Measurements from ENCODE around the gene DRGX.

Gene DRGX

DNA sequence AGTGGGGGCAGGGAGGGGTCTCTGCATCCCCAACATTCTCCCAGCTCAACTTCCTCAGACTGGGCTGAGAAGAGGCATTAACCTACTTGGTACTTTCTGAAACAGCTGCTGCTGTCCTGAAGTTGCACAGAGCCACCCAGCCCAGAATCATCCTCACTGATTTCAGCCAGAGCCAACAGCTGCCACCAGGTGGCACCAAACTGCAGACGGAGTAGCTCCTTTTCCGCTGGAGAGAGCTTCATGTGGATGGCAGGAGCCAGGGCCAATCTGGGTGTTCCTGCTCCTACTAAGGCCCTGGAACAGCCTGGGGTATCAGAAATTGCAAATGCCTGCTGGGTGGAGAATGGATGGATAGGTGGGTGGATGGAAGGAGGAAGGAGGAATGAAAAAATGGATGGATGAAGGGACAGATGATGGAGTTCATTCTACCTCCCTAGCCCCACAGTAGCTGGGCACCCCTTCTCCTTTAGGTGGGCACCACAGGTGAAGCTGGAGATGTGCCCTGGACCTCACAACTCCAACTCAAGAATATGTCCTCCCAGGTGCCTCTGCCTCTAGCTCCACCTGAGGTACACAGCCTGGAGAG, 11.8 kb upstream of the DRGX start:
- DNase-seq (ENCODE audit: low read depth in 2 of 2), result peak; percentile 52 to 66

DNA sequence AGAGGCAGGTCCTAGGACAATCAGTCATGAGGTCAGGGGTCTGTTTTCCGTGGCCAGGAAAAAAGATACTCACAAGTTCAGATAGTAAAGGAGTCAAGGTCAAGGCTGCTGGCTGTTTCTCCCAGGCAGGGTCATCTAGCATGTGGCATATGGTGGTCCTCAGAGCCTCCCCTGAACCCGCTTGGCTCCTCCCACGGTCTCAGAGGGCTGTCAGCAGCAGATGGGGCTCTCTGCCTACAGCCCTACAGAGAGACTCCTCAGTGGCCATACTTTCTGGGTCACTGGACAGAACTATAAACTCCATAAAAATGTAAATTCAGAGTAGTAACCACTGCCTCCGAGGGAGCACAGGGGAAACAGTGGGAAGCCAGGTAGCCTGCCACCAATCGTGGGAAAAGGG, 11.3 kb upstream of the DRGX start:
- DNase-seq (ENCODE audit: low read depth in 2 of 2), result no peak

DNA sequence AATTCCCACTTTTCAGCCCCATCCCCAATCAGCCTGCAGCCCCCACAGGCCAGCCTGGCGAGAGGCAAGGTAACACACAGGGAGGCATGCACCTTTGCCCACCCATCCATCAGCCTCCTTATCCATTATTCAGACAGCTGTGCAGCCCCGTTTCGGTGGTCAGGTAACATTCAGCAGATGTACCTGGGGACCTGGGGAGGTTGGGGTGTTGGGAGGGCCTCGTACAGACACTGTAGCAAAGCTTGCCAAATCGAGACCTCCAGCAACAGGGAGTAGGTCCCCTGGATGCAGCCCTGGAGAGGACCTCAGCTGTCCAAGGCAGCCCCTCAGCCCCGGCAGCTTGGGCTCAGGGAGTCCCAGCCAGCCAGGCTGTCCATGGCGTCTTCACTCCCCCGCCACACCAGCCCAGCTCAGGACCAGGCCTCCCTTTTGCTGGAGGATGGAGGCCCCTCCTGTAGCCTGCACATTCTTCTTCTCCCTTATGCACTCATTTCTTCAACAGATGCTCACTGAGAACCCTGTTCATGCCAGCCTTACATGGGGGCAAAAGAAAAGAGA, 8.5 kb upstream of the DRGX start:
- no peak for DNase-seq (ENCODE audit: low read depth in 2 of 2)

DNA sequence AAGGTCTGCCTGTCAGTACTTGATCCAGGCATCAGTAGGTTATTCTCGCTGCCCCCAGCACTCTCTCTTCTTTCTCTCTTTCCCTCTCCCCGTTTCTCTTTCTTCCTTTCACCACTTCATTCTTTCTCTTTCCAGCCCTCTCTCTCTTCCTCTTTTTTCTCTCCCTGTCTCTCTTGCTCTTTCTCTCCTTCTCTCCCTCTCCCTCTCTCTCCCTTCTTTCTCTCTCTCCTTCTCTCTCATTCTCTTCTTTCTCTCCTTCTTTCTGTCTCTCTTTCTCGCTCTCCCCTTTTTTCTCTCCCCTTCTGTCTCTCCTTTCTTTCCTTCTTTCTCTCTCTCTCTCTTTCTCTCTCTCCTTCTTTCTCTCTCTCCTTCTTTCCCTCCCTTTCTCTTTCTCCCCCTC, 7.5 kb upstream of the DRGX start:
- DNase-seq (ENCODE audit: low read depth in 2 of 2), result no peak

DNA sequence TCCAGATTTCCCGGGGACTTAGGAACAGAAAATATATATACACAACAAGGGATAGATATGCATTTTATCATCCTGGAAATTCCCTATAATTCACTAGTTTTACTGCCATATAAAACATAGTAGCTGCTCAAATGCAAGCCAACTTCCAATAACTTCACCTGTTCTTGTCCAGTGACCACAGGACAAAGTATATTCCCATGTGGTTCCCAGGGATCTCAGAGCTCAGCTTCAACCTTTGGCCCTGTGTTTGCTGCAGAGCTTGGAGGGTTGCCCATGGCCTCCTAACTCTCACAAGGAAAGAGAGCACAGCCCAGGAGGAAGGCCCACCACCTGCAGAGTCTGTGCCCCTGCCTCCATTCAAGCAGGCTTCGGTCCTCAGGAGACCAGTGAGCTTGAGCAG, 4.5 kb upstream of the DRGX start:
- no peak for DNase-seq (ENCODE audit: low read depth in 2 of 2)

DNA sequence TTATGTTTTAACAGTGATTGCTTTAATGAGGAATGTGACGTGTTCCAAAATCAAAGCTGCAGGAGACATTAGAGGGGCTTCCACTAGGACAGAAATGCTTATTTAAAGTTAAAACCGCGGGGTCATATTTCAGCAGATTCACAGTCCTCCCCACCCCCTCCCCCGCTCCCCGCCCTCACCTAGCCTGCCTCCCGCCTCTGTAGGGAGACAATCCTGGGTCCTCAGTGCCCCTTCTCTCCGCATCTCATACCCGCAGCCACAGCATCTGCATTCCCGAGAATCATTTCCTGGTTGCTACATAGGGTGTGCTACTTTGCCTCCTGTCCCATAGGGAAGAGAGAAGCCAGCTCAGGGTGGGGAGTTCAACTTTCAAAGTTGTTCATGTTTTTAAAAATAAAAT, 3.1 kb upstream of the DRGX start:
- no peak for DNase-seq (ENCODE audit: low read depth in 2 of 2)

DNA sequence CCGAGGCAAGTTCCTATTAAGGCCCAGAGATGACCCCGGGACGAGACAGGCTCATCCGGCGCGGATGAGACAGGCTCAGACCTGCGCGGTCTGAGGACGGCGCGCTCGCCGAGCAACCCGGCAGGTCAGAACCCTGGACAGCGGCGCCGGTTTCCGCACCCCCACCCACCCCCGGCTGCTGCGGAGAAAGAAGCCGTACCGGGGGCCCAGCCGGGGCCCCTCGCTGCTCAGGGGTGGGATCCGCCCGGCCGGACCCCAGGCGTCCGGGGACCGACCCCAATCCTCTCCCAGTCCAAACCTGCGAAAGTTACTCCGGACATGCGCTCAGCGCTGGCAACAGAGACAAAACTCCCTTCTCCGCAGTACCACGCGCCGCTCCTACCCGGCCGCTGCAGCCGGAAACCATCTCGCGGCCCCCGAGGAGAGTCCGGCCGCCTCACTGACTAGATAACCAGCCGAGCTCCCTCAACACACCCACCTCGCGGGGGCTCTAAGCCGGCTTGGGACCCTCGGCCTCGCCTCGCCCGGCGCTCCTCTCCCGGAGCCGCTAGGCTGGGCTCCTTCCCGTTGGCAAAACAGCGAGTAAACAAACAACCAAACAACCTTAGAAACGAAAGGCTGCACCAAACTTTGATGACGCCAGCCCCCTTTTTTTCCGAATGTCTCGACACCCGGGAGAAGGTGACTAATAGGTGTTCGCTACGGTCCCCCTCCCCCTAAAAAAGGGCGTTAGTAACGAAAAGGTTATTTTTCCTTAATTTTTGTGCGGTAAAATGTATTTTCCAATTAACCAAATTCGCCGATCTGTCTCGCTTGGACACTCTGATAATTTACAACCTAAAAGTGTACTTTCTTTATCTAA, 2.3 kb upstream of the DRGX start:
- peak; percentile 32 to 42 for DNase-seq (ENCODE audit: low read depth in 2 of 2)

DNA sequence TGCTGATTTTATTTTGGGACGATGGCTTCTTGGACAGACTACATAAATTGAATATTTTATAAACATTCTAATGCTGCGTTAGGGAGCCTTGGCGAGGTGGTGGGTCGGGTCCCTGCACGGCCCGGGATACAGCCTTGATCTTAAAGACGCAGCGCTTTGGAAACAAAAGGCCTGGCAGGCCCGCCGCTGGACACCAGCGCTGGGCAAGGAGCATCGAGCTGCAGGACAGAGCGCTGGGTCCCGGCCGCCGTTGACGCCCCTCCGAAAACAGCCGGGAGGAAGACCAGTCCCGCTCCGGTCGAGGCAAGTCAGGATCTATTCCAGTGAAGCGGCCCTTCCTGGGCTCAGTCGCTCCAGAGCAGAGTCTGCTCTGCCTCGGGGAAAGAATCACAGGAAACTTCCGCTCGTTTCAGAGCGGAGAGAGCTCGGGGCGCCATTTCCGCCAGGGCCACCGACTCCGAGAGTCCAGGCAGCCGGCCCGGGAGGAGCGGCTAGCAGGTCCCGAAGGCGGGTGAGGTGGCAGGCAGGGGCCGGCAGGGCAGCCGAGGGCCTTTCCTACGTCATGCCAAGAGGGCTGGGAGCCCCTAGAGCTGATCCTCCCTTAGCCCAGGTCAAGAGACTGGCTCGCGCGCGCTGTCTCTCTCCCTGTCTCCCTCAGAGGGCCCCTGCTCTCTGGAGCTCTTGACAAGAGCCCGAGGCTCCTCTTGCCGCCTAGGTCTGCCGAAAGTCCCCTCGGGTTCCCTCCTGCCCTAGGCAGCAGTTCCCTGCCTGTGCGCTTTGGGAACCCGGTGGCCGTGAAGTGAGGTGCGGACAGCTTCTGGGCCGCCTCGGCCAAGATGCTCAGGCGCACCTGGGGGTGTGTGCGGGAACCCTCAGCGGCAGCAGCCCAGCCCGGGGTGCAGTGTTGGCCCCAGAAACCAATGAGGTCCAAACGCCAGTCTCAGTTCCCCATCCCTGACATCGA, 1.4 kb upstream of the DRGX start:
- DNase-seq (ENCODE audit: low read depth in 2 of 2), result no peak

DNA sequence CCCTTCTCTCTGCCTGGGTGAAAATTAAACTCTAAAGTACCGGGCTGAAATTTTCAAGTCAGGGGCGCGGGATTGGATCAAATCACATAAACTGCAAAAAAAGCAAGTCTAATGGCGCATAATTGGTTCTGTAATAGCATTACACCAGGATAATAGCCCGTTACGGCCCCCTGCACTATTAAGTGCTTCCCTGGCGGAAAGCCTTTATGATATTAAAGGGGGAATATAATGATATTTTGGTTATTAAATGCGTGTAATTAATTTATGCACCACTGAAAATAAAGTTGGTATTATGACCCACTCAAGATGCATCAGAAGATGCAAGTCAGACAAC, 744 bp upstream of the DRGX start:
- no peak for DNase-seq (ENCODE audit: low read depth in 2 of 2)

DNA sequence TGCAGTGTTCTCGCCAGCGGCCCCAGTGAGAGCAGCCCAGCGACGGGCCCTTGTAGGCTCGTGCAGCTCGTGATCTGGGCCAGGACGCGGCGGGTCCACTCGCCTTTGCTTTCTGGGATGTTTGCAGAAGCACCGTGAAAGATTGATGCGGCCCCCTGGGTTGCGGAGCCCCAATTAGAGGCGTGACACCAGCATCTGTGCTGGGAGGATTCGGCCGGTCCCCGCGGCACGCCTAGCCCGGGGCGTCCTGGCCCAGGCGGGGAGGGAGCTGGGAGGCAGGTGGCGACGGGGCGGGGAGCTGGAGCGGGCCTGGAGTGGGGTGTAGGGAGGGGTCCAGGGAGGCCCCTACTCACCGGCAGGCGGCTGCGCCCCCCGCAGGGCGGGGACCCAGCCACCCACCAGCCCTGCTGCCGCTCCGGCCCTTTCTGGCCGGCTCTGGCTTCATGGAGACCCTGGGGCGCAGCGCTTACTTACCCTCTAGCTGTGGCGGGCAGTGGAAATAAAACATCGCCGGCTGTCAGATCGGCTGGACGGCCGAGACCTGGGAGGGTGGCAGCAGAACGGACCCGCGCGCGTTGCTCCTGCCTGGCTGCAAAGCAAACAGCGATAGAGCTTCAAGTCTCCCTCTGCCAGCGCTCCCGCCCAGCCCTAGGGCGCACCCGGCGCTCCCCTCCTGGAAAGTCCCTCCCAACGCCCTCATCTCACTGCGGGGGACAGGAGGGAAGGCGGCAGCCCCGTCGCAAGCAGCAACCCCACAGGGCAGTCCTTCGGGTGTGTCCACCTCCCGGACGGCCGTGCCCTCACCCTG, 752 bp downstream of the DRGX start:
- DNase-seq (ENCODE audit: low read depth in 2 of 2), result no peak

DNA sequence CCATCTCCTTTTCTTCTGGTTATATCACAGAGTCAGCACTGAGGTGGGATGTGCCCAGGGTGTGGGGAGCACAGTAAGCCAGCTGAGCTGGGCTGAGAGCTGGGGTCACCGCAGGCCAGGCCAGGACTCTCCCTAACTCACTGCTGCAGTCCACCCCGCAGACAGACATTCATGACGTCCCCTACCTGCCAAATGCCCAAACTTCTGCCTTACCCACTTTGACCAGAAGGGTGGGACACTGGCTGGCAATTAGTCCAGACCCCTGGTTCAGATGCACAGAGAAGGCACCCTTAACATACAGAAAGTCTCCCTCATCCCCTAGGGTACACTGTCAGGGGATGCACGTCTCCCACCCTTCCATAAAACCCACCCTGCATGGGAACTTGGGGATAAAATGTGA, 2.1 kb downstream of the DRGX start:
- DNase-seq (ENCODE audit: low read depth in 2 of 2), result no peak

DNA sequence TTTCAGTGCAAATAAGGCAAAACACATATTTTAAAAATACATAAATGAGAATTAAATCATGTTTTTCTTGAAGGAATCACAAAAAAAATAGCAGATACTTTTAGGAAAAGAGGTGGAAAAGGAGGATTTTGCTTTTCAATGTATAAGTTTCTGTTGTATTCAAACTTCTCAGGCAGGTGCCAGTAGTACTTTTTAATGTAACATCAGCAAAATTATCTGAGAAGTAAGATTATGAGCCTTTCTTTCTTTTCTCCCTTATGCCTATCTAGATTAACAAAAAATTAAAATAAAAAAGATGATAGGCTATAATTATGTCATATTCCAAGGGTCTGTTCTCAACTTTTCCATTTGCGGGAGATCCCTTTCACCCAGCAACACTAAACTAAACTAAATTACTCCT, 2.6 kb downstream of the DRGX start:
- no peak for DNase-seq (ENCODE audit: low read depth in 2 of 2)

DNA sequence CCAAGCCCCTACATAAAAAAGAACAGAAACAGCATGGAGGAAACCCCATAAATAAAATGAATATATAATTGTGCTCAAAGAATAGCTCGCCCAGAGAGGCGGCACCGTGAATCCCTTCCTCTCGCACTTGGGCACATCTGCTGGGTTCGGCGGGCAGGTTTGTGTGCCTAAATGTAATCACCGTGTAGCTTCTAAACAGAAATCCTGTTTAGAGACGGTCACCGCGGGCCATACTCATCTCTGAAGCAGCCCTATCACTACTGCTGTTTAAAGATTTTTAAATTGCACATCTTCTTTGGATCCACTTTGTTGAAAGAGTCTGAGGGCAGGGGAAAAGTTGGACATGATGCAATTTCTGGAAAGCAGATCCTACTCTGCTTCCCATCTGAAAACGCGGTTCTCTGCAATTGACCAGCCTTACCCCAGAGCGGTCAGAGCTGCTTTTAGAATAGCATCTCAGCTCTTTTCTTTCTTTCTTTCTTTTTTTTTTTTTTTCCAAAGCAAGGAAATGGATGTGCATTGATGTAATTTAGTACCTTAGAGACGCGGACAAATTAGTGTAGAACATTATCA, 6.4 kb downstream of the DRGX start:
- DNase-seq (ENCODE audit: low read depth in 2 of 2), result no peak

DNA sequence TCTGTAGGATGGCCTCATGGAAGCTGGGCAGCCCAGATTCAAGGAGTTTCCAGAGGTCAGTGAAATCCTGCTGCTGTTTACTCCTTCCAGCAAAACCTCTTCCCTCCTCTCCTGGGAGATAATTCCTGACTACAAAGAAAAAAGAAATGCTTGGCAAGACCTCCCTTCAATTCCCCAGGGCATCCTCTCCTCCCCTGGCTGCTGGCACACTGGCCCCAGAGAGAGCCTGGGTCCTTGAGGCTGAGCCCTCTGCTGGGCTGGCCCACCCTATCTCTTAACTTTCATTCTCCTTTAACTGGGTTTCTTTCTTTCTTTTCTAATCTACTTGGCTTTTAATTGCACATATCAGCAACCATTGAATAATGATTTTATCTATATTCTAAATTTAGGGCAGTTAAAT, 7.7 kb downstream of the DRGX start:
- no peak for DNase-seq (ENCODE audit: low read depth in 2 of 2)

DNA sequence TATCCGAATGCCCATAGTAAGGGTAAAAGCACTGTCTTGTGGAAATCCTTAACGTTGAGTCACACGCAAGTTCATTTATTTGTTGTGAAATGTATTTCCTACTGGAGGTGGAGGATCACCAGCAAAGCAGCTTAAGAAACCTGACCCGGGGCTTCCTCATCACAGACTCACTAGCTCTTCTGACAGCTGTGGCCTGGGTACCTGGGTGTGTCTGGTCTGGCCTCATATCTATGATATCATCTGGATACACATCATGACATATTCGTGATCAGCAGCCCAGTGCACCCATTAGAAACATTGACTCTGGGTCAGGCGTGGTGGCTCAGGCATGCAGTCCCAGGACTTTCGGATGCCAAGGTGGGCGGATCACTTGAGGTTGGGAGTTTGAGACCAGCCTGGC, 8.8 kb downstream of the DRGX start:
- no peak for DNase-seq (ENCODE audit: low read depth in 2 of 2)

DNA sequence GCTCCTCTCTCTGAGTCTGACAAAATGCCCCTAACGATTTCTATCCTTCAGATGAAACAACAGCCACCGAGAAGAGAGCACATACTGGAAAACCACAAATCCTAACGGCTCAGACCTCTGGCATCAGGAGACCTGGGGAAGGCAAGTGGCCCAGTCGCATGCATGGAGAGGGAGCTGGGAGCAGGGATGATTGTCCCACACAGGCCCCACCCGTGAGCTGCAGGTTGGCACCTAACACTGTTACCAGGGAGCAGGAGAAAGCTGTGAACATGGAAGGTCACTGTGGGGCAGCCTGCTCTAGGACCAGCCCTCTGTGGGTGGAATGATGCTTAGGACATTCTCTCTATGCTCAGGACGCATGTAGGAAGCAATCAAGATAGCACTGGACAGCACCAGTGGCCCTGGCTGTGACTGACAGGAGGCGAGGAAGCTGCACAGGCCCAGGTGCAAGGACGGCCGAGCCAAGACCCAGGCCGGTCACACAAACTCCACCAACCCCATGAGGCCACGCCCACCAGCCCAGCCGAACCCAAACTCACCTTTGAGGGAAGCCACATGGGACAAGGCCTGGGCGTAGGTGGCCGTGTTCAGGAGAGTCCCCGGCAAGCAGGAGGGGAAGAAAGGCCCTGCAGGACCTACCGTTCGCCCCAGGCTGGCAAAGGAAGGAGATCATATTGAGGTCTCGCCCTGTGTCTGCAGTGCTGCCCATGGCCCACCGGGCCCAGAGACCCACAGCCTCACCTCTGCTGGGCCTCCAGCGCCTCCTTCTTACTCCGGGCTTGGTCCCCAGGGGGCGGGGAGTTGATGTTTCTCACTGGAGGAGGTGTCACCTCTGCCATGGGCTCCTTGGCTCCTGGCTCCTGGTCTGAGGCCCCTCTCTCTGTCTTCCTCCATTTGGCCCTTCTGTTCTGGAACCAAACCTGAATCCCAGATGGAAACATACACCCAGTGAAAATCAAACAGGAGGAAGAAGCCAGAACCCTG, 9.7 kb downstream of the DRGX start:
- no peak for DNase-seq (ENCODE audit: low read depth in 2 of 2)

DNA sequence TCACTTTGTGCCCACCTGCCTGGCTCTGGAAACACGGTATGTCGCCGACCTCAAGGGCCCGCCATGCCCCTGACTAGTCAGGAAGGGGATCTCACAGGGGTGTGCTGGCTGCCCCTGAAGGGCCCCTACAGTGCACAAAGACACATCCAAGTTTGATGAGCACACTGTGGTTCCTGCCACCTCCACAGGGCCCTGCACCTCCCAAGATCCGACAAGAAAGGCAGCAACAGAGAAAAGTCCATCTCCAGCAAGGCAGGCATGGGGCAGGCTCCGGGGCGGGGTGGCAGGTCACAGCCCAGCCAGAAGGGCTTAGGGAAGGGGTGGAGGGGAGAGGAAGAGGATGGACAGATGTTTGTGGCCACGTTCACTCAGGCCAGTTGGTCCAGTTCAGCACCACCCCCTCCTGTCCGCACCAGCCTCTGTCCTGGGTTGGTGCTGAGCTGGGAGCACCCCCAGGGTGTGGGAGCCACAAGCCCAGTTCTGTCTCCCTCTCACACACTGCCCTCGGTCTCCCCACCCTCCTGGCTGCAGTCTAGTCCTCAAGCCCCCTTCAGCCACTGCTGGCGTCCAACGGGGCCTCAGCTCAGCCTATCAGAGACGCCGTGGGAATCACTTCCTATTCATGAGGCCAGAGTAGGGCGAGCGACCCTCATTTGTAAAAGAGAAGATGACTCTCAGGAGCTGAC, 11.5 kb downstream of the DRGX start:
- DNase-seq (ENCODE audit: low read depth in 2 of 2), result no peak

DNA sequence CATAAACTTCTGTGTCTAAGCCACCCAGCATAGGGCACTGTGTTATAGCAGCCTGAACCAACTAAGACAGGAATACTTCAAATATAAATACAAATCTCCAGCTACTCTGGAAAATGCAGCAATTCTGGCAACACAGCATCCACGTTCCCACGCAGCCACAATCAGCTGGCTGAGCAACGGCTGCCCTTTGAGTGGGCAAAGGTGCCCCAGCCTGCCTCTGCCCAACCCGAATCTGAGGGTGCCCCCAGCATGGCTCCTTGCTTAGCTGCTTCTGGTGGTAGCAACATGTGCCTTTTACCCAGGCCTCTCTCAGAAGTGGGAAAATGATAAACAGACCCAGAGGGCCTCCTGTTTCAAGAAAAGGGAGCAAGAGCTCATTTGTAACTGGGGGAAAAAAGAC, 12.0 kb downstream of the DRGX start:
- no peak for DNase-seq (ENCODE audit: low read depth in 2 of 2)

DNA sequence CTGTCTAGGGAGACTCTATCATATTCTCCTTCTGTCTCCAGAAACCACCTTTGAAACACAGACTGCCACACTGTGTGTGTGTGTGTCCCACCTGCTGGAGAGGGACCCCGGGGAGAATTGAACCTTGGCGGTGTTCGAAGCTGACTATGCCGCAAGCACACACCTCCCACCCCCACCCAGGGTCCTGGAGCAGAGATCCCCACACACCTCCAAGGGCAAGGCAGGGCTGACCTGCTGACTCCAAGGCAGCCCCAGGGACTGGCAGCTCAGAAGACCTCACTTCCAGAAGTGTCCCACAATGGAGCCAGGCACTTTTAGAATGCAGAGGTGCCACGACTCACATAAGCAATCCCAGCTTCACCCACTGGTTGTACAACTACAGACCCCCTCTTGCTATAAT, 13.1 kb downstream of the DRGX start:
- DNase-seq (ENCODE audit: low read depth in 2 of 2), result no peak

All from stimulated activated CD8-positive, alpha-beta memory T cell treated with anti-CD3 and anti-CD28 coated beads, Interleukin-2, amount 100 ng/mL, for 48 hours (primary cell).